CD4-positive, alpha-beta T cell treated with Interleukin-4 for 1 hour (primary cell): Measurements from ENCODE around the gene HOXD3.

Source experiments
- DNase-seq, 2 donors: peaks; one replicate each; pipeline ENCODE4 v3.0.0-alpha.2; 2020 to 2022

HOXD3 gene

DNA sequence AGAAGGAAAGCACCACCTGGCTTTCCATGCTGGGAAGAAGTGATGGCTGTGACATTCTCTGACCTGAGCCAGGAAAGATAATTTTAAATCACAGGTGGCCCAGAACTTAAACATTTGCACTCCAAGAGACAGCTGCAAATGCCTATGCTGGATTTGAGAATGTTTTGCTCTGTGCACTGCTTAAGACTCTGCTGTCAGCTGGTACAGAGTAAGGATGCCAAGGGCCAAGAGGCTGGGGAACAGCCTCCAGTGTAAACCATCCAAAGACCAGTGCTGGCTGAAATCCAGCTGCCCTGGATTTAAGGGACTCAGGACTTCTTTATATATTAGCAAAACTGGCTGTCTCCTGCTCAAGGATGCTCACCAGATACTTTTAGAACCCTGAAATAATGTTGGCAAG is 23.7 kb upstream of the HOXD3 start:
- DNase-seq: no peak

DNA sequence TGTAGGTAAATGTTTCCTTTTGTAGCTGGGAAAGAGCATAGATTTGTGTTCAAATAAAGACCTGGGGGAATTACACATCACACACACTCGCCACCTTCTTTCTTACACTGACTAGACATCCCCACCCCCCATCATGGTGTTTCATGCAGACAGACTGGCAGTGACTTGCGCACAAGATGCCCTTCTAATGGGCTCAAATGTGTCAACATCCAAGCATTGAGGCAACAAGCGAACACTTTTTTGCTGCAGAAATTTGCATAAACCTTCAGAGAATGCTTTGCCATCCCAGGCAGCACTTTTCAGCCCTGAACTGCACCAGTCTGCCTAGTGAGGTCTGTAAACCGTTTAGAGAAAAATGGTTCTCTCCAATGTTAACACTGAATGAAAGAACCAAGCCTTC is 23.1 kb upstream of the HOXD3 start:
- no peak for DNase-seq

GRCh38 chr2:176135035-176135440 is 22.1 kb upstream of the HOXD3 start:
- no peak for DNase-seq

- DNase-seq: no peak
These were observed 20.5 kb upstream of the HOXD3 start for GRCh38 chr2:176136374-176137251.

- DNase-seq: no peak
These were observed 19.9 kb upstream of the HOXD3 start for GRCh38 chr2:176137252-176137580.

GRCh38 chr2:176137906-176138305 is 19.2 kb upstream of the HOXD3 start:
- no peak for DNase-seq

- DNase-seq: no peak
These were observed 18.6 kb upstream of the HOXD3 start for GRCh38 chr2:176138526-176138922.

- no peak for DNase-seq
These were observed 18.0 kb upstream of the HOXD3 start for GRCh38 chr2:176138923-176139660.

- no peak for DNase-seq
These were observed 17.2 kb upstream of the HOXD3 start for GRCh38 chr2:176139661-176140512.

- DNase-seq: peak; percentile 53 to 59
These were observed 16.4 kb upstream of the HOXD3 start for GRCh38 chr2:176140513-176141317.

- no peak for DNase-seq
These were observed 14.8 kb upstream of the HOXD3 start for GRCh38 chr2:176142281-176142680.

DNA sequence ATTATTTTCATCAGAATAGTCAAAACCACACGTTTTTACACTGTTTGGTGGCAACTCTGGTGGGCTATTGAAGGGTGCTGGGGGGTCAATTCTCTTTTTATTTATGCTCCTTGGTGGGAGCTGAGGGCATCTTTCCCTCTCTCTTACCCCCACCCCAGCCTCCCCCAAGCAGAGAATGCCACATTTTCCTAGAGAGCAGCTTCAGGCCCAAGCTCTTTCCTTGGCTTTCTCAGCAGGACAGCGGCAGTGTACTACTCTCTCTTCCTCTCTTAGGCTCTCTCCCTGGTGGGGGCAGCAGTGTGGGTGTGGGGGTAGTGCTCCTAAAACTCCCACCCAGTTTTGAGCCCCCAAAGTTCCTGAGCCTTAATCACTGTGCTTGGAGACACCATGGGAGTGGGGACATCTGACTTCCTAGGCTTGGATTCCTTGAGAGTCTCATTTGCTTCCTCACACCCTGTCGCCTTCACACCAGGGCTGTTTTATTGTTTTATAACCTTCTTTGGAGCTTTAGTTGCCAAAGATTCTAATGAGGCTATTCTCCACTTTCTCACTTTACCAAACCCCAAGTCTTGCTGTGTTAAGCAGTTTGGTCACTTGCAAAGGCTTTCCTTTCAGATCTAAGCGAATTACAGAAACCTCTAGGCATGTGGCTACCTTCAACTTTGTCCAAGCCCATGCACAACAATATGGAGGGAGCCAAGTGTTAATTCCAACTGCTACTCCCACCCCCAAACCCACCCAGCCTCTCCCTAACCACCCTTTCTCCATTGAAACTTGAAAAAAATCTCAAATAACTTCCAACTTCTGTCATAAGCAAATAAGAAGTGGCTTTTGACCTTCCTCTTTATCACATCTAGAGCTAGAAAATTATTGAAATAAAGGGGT is 11.8 kb upstream of the HOXD3 start:
- no peak for DNase-seq

- no peak for DNase-seq
These were observed 11.0 kb upstream of the HOXD3 start for GRCh38 chr2:176146101-176146500.

DNA sequence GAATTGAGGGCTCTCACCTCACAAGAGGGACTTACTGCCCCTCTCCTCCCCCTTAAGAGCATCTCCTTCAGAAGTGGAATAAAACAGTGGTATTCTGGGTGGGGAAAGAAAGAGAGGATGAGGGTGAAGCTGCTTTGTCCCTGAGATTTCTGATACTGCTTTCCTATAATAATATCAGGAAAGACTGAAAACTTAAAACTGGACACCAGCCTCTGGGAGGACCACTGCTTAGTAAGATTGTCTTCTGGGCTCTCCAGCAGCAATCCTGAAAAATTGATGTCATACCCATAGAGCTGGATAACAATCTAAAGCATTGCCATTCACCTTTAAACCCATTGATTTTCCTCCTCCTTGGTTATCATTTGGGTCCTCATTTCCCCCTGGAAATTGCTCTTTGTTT is 10.5 kb upstream of the HOXD3 start:
- no peak for DNase-seq

DNA sequence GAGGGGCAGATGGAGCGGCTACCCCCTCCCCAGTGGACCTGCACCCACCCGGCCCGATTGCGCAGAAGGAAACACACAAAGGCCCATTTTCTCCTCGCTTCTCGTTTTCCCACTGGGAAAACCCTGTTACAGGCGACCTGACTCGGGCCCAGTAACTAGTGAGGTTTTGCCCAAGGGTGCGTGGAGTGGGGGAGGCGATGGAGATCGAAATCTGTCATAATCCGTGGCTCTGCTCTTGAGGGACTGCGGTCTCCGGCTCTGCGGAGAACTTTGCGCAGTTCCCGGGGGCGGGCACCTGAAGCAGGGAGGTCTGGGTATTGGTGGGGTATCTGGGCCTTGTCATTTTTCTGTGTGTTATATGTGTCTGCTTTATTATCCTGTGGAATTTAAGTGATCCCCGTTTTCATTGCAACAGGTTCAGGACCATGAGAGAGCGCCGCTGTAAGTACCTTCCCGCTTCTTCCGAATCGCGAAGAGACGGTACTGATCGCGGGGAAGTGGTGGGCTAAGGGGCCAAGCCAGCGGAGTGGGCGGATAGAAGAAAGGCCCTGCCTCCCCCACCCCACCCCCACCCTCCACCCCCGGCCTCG is 9.8 kb upstream of the HOXD3 start:
- no peak for DNase-seq

DNA sequence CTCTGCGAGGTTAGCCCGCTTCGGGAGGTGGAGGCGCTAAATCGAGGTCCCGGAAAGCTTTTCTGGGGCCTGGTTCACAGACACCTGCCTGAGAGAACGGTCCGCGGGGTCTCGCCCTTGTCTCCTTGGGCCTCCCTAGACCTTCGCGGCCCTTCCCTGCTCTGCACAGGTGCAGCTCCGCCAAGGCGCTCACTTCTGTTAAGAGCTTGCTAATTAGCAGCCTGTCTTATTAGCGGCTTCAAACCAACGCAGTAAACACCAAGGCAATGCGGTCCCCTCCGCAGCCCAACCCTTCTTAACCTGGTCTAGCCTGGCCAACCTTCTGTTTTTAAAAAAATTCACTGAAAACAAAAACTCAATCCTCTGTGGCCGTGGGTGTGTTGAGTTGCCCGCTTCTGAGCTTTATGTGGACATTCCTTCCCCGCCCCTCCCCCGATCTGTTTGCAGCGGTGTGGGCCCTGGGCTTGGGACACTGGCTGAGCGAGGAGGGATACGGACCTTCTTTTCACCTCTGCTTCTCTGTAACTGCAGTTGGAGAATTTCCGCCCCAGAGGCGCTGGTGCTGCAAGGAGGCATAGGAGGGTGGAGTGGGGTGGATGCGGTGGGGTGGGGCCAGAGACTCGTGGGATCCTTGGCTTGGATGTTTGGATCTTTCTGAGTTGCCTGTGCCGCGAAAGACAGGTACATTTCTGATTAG is 9.2 kb upstream of the HOXD3 start:
- DNase-seq: no peak

DNA sequence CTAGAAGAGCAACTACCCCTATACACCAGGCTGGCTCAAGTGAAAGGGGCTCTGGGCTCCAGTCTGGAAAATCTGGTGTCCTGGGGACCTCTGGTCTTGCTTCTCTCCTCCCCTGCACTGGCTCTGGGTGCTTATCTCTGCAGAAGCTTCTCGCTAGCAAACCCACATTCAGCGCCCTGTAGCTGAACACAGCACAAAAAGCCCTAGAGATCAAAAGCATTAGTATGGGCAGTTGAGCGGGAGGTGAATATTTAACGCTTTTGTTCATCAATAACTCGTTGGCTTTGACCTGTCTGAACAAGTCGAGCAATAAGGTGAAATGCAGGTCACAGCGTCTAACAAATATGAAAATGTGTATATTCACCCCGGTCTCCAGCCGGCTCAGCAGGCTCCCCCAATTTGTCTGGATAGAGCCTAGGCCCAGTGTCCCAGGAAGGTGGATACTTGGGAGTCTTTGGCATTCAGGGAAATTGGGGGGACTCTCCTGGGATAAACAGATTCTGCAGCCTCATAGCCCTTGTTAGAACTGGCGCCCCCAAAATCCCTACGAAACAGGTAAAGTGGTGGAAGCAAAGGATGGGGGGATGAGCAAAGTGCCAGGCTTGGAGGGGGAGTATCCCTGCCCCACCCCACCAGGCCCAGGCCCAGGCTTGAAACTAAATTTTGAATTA is 8.2 kb upstream of the HOXD3 start:
- DNase-seq: no peak

- no peak for DNase-seq
These were observed 7.6 kb upstream of the HOXD3 start for GRCh38 chr2:176149481-176149938.

- no peak for DNase-seq
These were observed 7.0 kb upstream of the HOXD3 start for GRCh38 chr2:176149939-176150583.
